CD14-positive monocyte (primary cell): ENCODE measurements around the gene TNFAIP8L3. TPM values are rescaled to one million over a fixed set of nuclear protein-coding genes. Genes with fewer than 3 reads are reported as not detected.

Experiments used
- DNase-seq, 3 donors: peaks; one replicate each; pipeline ENCODE4 v3.0.0-alpha.2; 2011 to 2022
- H2AFZ ChIP-seq: 2 replicates; pipeline ENCODE4 v1.6.0; 2012; ENCODE audit warnings: mild to moderate bottlenecking, low read depth, low read length, inconsistent platforms; ENCODE audit not compliant: insufficient read depth, poor library complexity, severe bottlenecking
- H3K27ac ChIP-seq, 2 donors: 1 replicate in 1 of 2; 2 replicates in 1 of 2; pipeline ENCODE4 v1.5.1; 2012 to 2013; ENCODE audit warnings: low read length in 2 of 2, control low read depth in 1 of 2, inconsistent platforms in 1 of 2, low read depth in 1 of 2, mild to moderate bottlenecking in 1 of 2
- H3K27me3 ChIP-seq, 2 donors: one replicate each; pipeline versions ENCODE4 v1.6.0 to v1.6.1; 2011 to 2013; ENCODE audit warnings: low read length in 2 of 2; ENCODE audit not compliant: control insufficient read depth in 2 of 2, insufficient read depth in 2 of 2
- H3K36me3 ChIP-seq, 2 donors: replicated peaks in 1 of 2; 1 replicate in 1 of 2; 2 replicates in 1 of 2; pipeline versions ENCODE4 v1.5.1 to v1.6.1; 2012 to 2013; ENCODE audit warnings: low read length in 2 of 2, control low read depth in 1 of 2, inconsistent platforms in 1 of 2, mild to moderate bottlenecking in 1 of 2; ENCODE audit not compliant: insufficient read depth in 2 of 2, control insufficient read depth in 1 of 2
- H3K4me1 ChIP-seq, 2 donors: 1 replicate in 1 of 2; 2 replicates in 1 of 2; pipeline versions ENCODE4 v1.5.1 to v1.6.1; 2012 to 2013; ENCODE audit warnings: low read length in 2 of 2, control low read depth in 1 of 2, inconsistent platforms in 1 of 2, mild to moderate bottlenecking in 1 of 2, moderate library complexity in 1 of 2; ENCODE audit not compliant: insufficient read depth in 2 of 2, control insufficient read depth in 1 of 2
- H3K4me2 ChIP-seq: replicated peaks from 2 replicates; pipeline ENCODE3; 2012; ENCODE audit warnings: low read length, moderate library complexity, mild to moderate bottlenecking; ENCODE audit not compliant: poor library complexity, severe bottlenecking; ENCODE audit errors: extremely low read depth
- H3K4me3 ChIP-seq, 3 experiments: fragments of 200-600 bp in 1 of 3; sonication (generic) in 1 of 3; replicated peaks in 1 of 3; 1 replicate in 2 of 3; 2 replicates in 1 of 3; pipeline ENCODE4 v1.5.1; 2011 to 2013; ENCODE audit warnings: low read length in 3 of 3, mild to moderate bottlenecking in 3 of 3, control low read depth in 2 of 3, low read depth in 2 of 3, inconsistent platforms in 1 of 3, moderate library complexity in 1 of 3
- H3K79me2 ChIP-seq: 2 replicates; pipeline ENCODE4 v1.6.0; 2012; ENCODE audit warnings: mild to moderate bottlenecking, control low read depth, inconsistent platforms, low read length, moderate library complexity; ENCODE audit not compliant: insufficient read depth
- H3K9ac ChIP-seq: 2 replicates; pipeline ENCODE4 v1.6.0; 2017; ENCODE audit warnings: low read length, mild to moderate bottlenecking; ENCODE audit not compliant: insufficient read depth, poor library complexity, severe bottlenecking
- H3K9me3 ChIP-seq, 2 donors: replicated peaks in 1 of 2; 1 replicate in 1 of 2; 2 replicates in 1 of 2; pipeline versions ENCODE4 v1.5.1 to v1.6.1; 2012 to 2013; ENCODE audit warnings: low read length in 2 of 2, control low read depth in 1 of 2; ENCODE audit not compliant: control insufficient read depth in 1 of 2, insufficient read depth in 1 of 2
- H4K20me1 ChIP-seq: 2 replicates; pipeline ENCODE4 v1.6.0; 2012; ENCODE audit warnings: mild to moderate bottlenecking, low read length, control low read depth, moderate library complexity; ENCODE audit not compliant: insufficient read depth
- H3K27ac Mint-ChIP-seq, 7 donors: one replicate each; pipeline ENCODE4 v1.8.0; 2020; ENCODE audit warnings: mild to moderate bottlenecking in 7 of 7, mixed read lengths in 7 of 7, moderate library complexity in 6 of 7, inconsistent platforms in 2 of 7
- H3K27me3 Mint-ChIP-seq, 3 donors: one replicate each; pipeline ENCODE4 v1.8.0; 2021 to 2022; ENCODE audit warnings: low read depth in 3 of 3, mild to moderate bottlenecking in 3 of 3, mixed read lengths in 3 of 3, moderate library complexity in 3 of 3, inconsistent platforms in 1 of 3
- H3K36me3 Mint-ChIP-seq, 2 donors: one replicate each; pipeline ENCODE4 v1.8.0; 2020; ENCODE audit warnings: mixed read lengths in 2 of 2, inconsistent platforms in 1 of 2, mild to moderate bottlenecking in 1 of 2
- H3K4me1 Mint-ChIP-seq: one replicate; pipeline ENCODE4 v1.8.0; 2020; ENCODE audit warnings: mild to moderate bottlenecking, mixed read lengths
- H3K4me3 Mint-ChIP-seq, 2 donors: one replicate each; pipeline ENCODE4 v1.8.0; 2020; ENCODE audit warnings: mild to moderate bottlenecking in 2 of 2, mixed read lengths in 2 of 2, moderate library complexity in 1 of 2
- H3K9me3 Mint-ChIP-seq, 7 donors: one replicate each; pipeline ENCODE4 v1.8.0; 2020 to 2022; ENCODE audit warnings: mixed read lengths in 7 of 7, mild to moderate bottlenecking in 6 of 7, moderate library complexity in 6 of 7, inconsistent platforms in 2 of 7
- CTCF ChIP-seq: fragments of 200-600 bp; IDR thresholded peaks from one replicate; pipeline ENCODE4 v1.8.0; 2022; ENCODE audit warnings: antibody characterized with exemption, mild to moderate bottlenecking
- WGBS: methylation state at CpG from one replicate; pipeline ENCODE4 v1.1.5; 2013; ENCODE audit warnings: missing lambda C conversion rate; ENCODE audit not compliant: insufficient coverage; 5-methylcytosine and 5-hydroxymethylcytosine counted together
- intact Hi-C, 2 donors: fragments of 100-400 bp; cut with micrococcal nuclease; formaldehyde crosslinking; loops; one replicate each; pipeline versions ENCODE4 v1.15.0 to v1.15.1; 2023
- polyA plus RNA-seq, 3 donors: library from polyadenylated mRNA; depleted of rRNA in 1 of 3; unstranded in 2 of 3; stranded (reverse) in 1 of 3; fragments of 300-500 nt in 2 of 3; fragments of >200 nt in 1 of 3; fragmentation: Illumina TruSeq in 2 of 3; gene quantifications; 1 replicate in 2 of 3; 2 replicates in 1 of 3; pipeline ENCODE4 v1.2.3, GENCODE V29; 2012 to 2021

TNFAIP8L3 gene
- polyA plus RNA-seq, 3 donors: not detected

GRCh38 chr15:51030649-51031316 is 63.9 kb downstream of the TNFAIP8L3 start:
- DNase-seq: no peak
- Histone ChIP-seq H2AFZ (no peak overlapping the region), H3K36me3 (no peaks in the 10 kb centered on the region), H3K4me2 (no peak overlapping the region), H3K9me3 (no peaks in the 10 kb centered on the region), H3K4me3 (no peak overlapping the region), H4K20me1 (no peaks in the 10 kb centered on the region), H3K27ac (no peak overlapping the region), H3K27me3 (no peaks in the 10 kb centered on the region), H3K4me1 (no peaks in the 10 kb centered on the region), H3K9ac (no peak overlapping the region), H3K79me2 (no peaks in the 10 kb centered on the region)
- 93% methylated on average over 3 of the region's 6 CpGs for WGBS
- no peak for TF ChIP-seq CTCF
- Mint-ChIP-seq H3K9me3 (peaks cover 0 to 7% (median 2%) of the 10 kb centered on the region in 7 donors), H3K27me3 (peaks cover 0 to 7% (median 3%) of the 10 kb centered on the region in 3 donors), H3K27ac (no peak overlapping the region), H3K36me3 (no peaks in the 10 kb centered on the region), H3K4me1 (no peaks in the 10 kb centered on the region), H3K4me3 (no peak overlapping the region)
- intact Hi-C loops: no loop called here

GRCh38 chr15:51025454-51025846 is 69.3 kb downstream of the TNFAIP8L3 start:
- Histone ChIP-seq H3K27me3 (no peaks in the 10 kb centered on the region), H3K4me1 (no peaks in the 10 kb centered on the region), H3K79me2 (no peaks in the 10 kb centered on the region), H3K9ac (no peak overlapping the region), H4K20me1 (no peaks in the 10 kb centered on the region), H2AFZ (no peak overlapping the region), H3K4me2 (no peak overlapping the region), H3K27ac (no peak overlapping the region), H3K4me3 (no peak overlapping the region), H3K36me3 (no peaks in the 10 kb centered on the region), H3K9me3 (peaks cover 0 to 1% of the 10 kb centered on the region in 2 donors)
- no peak for TF ChIP-seq CTCF
- no peak overlapping the region for H3K27ac Mint-ChIP-seq
- no peak overlapping the region for H3K4me3 Mint-ChIP-seq
- H3K27me3 Mint-ChIP-seq: peaks cover 2 to 11% (median 3%) of the 10 kb centered on the region in 3 donors
- 95% methylated on average over 3 of the region's 3 CpGs for WGBS
- H3K4me1 Mint-ChIP-seq: no peaks in the 10 kb centered on the region
- no peaks in the 10 kb centered on the region for H3K36me3 Mint-ChIP-seq
- no peak for DNase-seq
- intact Hi-C loops: no loop called here
- H3K9me3 Mint-ChIP-seq: peaks cover 0 to 11% (median 7%) of the 10 kb centered on the region in 7 donors
